Measurements from ENCODE around the gene F7.

The F7 gene

DNA sequence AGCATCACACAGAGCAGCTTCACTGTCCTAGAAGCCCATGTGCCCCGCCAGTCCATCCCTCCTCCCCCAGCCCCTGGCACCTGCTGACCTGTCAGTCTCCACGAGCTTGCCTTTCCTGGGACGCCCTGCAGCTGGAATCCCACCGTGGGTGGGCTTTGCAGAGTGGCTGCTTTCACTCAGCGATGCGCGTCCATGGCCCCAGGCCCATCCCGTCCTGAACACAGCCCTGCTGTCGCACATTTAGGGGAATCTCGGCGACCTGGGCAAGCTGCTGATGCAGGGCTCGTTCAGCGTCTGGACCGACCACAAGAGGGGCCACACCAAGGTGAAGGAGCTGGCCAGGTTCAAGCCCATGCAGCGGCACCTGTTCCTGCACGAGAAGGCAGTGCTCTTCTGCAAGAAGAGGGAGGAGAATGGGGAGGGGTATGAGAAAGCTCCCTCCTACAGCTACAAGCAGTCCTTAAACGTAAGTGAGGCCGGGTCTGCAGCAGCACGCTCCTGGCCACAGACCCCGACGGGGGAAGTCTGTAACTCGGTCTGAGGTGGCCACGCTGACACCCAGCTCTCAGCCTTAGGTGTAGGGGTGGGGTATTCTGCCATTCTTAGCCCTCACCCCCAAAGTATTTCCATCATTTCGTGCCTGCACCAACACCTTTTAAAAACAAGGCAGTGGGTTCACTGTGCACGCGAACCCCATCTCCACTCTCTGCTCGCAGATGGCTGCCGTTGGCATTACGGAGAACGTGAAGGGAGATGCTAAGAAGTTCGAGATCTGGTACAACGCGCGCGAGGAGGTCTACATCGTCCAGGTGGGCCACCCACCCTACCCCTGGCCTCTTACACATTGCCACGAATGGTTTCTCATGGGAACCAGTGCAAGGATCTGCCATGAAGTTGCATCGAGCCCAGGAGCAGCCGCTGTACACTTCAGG, 18.3 kb upstream of the F7 start:
- Mint-ChIP-seq H3K9me3 (no peaks in the 10 kb centered on the region), H3K36me3 (peaks cover 3% of the 10 kb centered on the region), H3K4me3 (no peak overlapping the region), H3K27me3 (no peaks in the 10 kb centered on the region), H3K27ac (no peak overlapping the region), H3K4me1 (no peaks in the 10 kb centered on the region)
- DNase-seq (ENCODE audit: low spot score in 2 of 2) (no peak), ATAC-seq (ENCODE audit: low read depth) (no peak)

- Mint-ChIP-seq H3K36me3 (peaks cover 3% of the 10 kb centered on the region), H3K4me1 (no peaks in the 10 kb centered on the region)
Measured at GRCh38 chr13:113087923-113088690, 17.5 kb upstream of the F7 start.

DNA sequence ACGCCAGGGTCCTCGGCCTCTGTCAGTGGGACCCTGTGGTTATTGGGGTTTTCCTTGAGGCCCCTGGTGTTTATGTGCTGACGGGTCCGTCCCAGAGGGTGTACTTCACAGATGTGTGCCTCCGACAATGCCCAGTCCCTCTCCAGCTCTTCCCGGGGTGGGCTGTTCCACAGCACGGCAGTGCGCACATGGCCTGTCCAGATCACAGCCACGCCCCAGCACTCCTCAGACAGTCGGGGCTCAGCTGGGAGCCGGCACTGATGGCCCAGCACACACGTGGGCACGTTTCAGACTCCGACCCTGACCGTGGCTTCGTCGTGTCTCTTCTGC, 16.9 kb upstream of the F7 start:
- DNase-seq (ENCODE audit: low spot score in 2 of 2) (no peak), ATAC-seq (ENCODE audit: low read depth) (no peak)
- no peak overlapping the region for H3K27ac Mint-ChIP-seq
- H3K36me3 Mint-ChIP-seq: peaks cover 3% of the 10 kb centered on the region
- H3K27me3 Mint-ChIP-seq: no peaks in the 10 kb centered on the region
- H3K4me3 Mint-ChIP-seq: no peak overlapping the region
- no peaks in the 10 kb centered on the region for H3K9me3 Mint-ChIP-seq
- H3K4me1 Mint-ChIP-seq: no peaks in the 10 kb centered on the region

More at GRCh38 chr13:113087923-113088690, 17.5 kb upstream of the F7 start:
- Mint-ChIP-seq H3K27ac (no peak overlapping the region), H3K9me3 (no peaks in the 10 kb centered on the region), H3K4me3 (no peak overlapping the region), H3K27me3 (no peaks in the 10 kb centered on the region)
- DNase-seq (ENCODE audit: low spot score in 2 of 2): no peak
- ATAC-seq (ENCODE audit: low read depth): no peak

DNA sequence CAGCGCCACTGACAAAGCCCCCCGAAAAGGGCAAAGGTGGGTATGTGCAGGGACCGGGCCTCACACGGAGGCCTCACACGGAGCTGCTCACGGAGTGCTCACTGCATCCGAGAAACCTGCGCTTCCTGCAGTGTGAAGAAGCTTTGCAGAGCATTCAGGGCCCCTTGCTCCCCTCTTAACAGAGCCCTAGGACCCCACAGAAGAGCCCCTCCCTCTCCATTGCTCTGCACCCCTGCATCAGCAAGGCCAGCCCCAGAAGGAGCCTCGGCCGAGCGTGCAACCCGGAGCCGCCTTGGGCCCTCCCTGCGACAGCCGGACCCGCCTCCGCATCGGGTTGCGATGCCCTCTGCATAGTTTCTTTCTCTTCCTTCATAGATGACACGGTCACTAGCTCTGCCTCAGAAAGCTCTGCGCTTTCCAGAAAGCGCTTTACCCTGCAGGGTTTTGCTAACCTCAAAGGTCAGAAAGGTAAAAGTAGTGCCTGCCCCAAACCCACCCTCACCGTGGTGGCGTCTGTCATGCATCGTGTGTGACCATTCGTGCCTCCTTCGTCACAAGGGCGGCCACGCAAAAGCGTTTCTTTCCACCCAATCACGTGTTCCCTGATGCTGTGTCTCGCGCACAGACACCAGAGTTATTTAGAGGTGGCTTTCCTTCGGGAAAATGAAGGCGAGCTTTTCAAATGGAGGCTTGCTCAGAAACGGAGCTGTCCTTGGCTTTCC, 15.7 kb upstream of the F7 start:
- H3K36me3 Mint-ChIP-seq: peaks cover 3% of the 10 kb centered on the region
- H3K27ac Mint-ChIP-seq: no peak overlapping the region
- H3K4me1 Mint-ChIP-seq: no peaks in the 10 kb centered on the region
- no peak overlapping the region for H3K4me3 Mint-ChIP-seq
- H3K27me3 Mint-ChIP-seq: no peaks in the 10 kb centered on the region
- DNase-seq (ENCODE audit: low spot score in 2 of 2): no peak
- H3K9me3 Mint-ChIP-seq: no peaks in the 10 kb centered on the region
- no peak for ATAC-seq (ENCODE audit: low read depth)

DNA sequence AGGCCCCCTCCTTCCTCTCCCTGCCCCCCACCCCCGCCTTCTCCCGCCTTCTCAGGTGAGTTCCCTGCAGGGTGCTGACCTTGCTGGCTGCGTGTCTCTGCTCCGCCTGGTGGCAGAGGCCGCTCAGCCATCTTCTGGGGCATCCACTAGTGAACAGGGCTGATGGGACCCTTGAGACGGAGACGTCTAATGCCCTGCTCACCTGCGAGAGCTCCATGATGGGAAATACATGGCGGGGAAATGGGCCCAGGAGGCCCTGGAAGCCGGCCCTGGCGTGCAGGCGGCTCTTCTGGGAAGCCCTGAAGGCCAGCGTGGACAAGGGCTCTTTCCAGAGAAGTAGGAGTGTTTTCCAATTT, 15.2 kb upstream of the F7 start:
- Mint-ChIP-seq H3K27ac (no peak overlapping the region), H3K27me3 (peaks cover 3% of the 10 kb centered on the region), H3K9me3 (no peaks in the 10 kb centered on the region), H3K4me1 (no peaks in the 10 kb centered on the region), H3K36me3 (peaks cover 3% of the 10 kb centered on the region), H3K4me3 (no peak overlapping the region)
- ATAC-seq (ENCODE audit: low read depth) (no peak), DNase-seq (ENCODE audit: low spot score in 2 of 2) (no peak)

DNA sequence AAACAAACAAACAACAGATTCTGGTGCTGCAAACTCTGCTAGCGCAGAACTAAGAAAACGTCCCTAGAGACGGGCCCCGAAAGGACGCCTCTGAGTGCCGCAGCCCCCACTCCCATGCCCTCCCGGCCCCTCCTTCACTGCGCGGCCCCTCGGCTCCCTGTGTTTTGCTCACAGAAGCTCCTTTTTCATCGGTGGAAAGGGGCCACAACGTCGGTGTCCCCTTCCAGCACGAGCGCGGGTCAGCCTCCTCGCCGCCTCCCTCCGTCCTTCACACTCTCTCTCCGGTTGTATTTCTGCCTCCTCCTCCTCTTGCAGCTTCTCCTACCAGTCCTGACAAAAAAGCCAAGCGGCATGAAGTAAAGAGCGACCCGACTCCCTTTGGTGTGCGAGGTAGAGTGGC, 14.8 kb upstream of the F7 start:
- no peaks in the 10 kb centered on the region for H3K9me3 Mint-ChIP-seq
- no peaks in the 10 kb centered on the region for H3K4me1 Mint-ChIP-seq
- no peak overlapping the region for H3K4me3 Mint-ChIP-seq
- ATAC-seq (ENCODE audit: low read depth) (no peak), DNase-seq (ENCODE audit: low spot score in 2 of 2) (no peak)
- no peak overlapping the region for H3K27ac Mint-ChIP-seq
- H3K27me3 Mint-ChIP-seq: peaks cover 3% of the 10 kb centered on the region
- peaks cover 3% of the 10 kb centered on the region for H3K36me3 Mint-ChIP-seq

GRCh38 chr13:113091211-113091771, 14.3 kb upstream of the F7 start:
- H3K27me3 Mint-ChIP-seq: peaks cover 3% of the 10 kb centered on the region
- H3K9me3 Mint-ChIP-seq: no peaks in the 10 kb centered on the region
- H3K36me3 Mint-ChIP-seq: peaks cover 3% of the 10 kb centered on the region
- no peaks in the 10 kb centered on the region for H3K4me1 Mint-ChIP-seq
- ATAC-seq (ENCODE audit: low read depth) (no peak), DNase-seq (ENCODE audit: low spot score in 2 of 2) (no peak)
- H3K4me3 Mint-ChIP-seq: no peak overlapping the region
- H3K27ac Mint-ChIP-seq: no peak overlapping the region

- ATAC-seq (ENCODE audit: low read depth) (no peak), DNase-seq (ENCODE audit: low spot score in 2 of 2) (no peak)
- no peaks in the 10 kb centered on the region for H3K9me3 Mint-ChIP-seq
- H3K27me3 Mint-ChIP-seq: peaks cover 3% of the 10 kb centered on the region
- no peak overlapping the region for H3K27ac Mint-ChIP-seq
- no peaks in the 10 kb centered on the region for H3K4me1 Mint-ChIP-seq
- H3K36me3 Mint-ChIP-seq: peaks cover 3% of the 10 kb centered on the region
- no peak overlapping the region for H3K4me3 Mint-ChIP-seq
Measured at GRCh38 chr13:113091891-113092775, 13.5 kb upstream of the F7 start.

DNA sequence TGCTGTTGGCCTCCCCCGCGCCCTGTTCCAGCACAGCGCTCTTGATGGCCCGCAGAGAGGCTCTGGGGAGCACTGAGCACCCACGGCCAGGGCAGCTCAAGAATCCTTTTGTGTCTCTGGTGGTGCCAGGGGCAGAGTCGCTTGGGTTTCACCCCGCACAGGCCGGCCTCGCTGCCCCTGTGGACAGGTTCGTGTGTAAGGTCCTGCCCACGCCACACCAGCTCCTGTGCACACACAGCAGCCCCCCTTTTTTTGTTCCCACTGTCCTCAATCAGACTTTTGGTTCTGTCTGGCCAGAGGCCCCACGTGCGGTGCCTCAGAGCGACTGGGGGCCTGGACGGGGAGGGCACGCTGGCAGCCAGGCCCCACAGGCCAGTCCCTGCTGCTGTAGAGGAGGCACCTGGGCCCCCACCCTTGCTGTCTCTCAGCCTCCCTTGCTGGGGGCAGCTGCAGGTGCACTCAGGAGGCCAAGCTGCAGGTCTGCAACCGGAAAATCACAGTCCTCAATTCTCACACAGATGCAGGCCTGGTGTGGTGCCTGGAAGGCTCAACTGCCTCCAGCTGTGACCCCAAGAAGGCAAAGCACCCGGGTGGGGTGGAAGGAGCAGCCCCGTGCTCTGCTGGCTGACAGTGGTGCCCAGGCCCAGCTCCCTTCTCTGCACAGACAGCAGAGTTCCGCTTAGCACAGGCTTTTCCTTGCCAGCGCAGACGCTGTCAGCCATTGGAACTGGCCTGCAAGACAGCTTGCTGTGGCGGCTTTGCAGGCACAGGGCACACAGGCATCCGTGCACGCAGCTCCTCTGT, 12.6 kb upstream of the F7 start:
- no peak for ATAC-seq (ENCODE audit: low read depth)
- H3K4me1 Mint-ChIP-seq: no peaks in the 10 kb centered on the region
- no peak overlapping the region for H3K27ac Mint-ChIP-seq
- H3K9me3 Mint-ChIP-seq: no peaks in the 10 kb centered on the region
- H3K4me3 Mint-ChIP-seq: no peak overlapping the region
- H3K36me3 Mint-ChIP-seq: peaks cover 3% of the 10 kb centered on the region
- peaks cover 3% of the 10 kb centered on the region for H3K27me3 Mint-ChIP-seq
- no peak for DNase-seq (ENCODE audit: low spot score in 2 of 2)

GRCh38 chr13:113093580-113094409, 11.8 kb upstream of the F7 start:
- DNase-seq (ENCODE audit: low spot score in 2 of 2) (no peak), ATAC-seq (ENCODE audit: low read depth) (no peak)
- Mint-ChIP-seq H3K4me3 (no peak overlapping the region), H3K36me3 (peaks cover 2% of the 10 kb centered on the region), H3K9me3 (no peaks in the 10 kb centered on the region), H3K4me1 (no peaks in the 10 kb centered on the region), H3K27ac (no peak overlapping the region), H3K27me3 (peaks cover 3% of the 10 kb centered on the region)

GRCh38 chr13:113094410-113094800, 11.2 kb upstream of the F7 start:
- peaks cover 3% of the 10 kb centered on the region for H3K27me3 Mint-ChIP-seq
- H3K27ac Mint-ChIP-seq: no peak overlapping the region
- H3K36me3 Mint-ChIP-seq: no peaks in the 10 kb centered on the region
- no peaks in the 10 kb centered on the region for H3K9me3 Mint-ChIP-seq
- ATAC-seq (ENCODE audit: low read depth) (no peak), DNase-seq (ENCODE audit: low spot score in 2 of 2) (no peak)
- no peaks in the 10 kb centered on the region for H3K4me1 Mint-ChIP-seq
- no peak overlapping the region for H3K4me3 Mint-ChIP-seq
